ENCODE data around the gene INHBA. TPM values are rescaled to one million over a fixed set of nuclear protein-coding genes. Genes with fewer than 3 reads are reported as not detected.

The INHBA gene
- total and polyA plus RNA-seq, 2 donors (not counting 3 experiments of a cell fraction or from before 2014, with no cell fraction given), result 22.9 to 23.2 TPM

DNA sequence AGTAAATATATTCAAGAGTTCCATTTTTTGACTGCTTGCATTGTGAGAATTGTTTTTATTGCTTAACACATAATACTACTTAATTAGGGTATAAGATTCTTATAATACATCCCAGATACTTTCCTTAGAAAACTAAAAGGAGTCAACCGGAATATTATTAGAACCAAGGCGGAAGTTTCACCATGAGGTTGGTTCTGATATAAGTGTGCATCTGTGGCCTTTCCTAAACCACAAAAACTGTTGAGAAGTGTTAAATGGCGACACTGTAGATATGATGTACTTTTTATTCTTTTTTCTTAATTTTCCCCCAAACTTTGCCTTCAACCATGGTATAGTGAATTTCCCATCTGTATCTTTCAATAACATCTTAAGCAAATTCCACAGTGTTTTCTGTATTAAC lies 32.3 kb upstream of the INHBA start:
- no peak overlapping the region for H3K9ac ChIP-seq (replicated peaks; ENCODE audit: extremely low read depth, insufficient read depth, low read length)
- H3K4me1 ChIP-seq (ENCODE audit: control insufficient read depth, extremely low read depth, insufficient read depth, low read length), result no peaks in the 10 kb centered on the region
- dilution Hi-C loops (cut with MboI; ENCODE audit: extremely low pct_ligation_motif_present, low sequenced_read_pairs), result no loop called here
- DNase-seq (ENCODE audit: low read depth, low spot score), result no peak
- no peaks in the 10 kb centered on the region for H3K36me3 ChIP-seq (ENCODE audit: control insufficient read depth in 2 of 2, extremely low read depth in 1 of 2, insufficient read depth in 2 of 2, low read length in 2 of 2)
- H3K9me1 ChIP-seq (replicated peaks; ENCODE audit: control insufficient read depth, extremely low read depth, insufficient read depth, low read length), result no peaks in the 10 kb centered on the region
- no peak overlapping the region for H2AFZ ChIP-seq (ENCODE audit: low read depth, low read length)
- no peak overlapping the region for H3K4me3 ChIP-seq (replicated peaks in 1 of 3; ENCODE audit: insufficient read depth in 1 of 3, low read depth in 1 of 3, low read length in 3 of 3)
- no peak overlapping the region for H3K4me2 ChIP-seq (ENCODE audit: insufficient read depth, low read length)
- ChIA-PET POLR2A (no interaction called here), CTCF (no interaction called here)
- no peaks in the 10 kb centered on the region for H4K20me1 ChIP-seq (replicated peaks; ENCODE audit: control insufficient read depth, extremely low read depth, insufficient read depth, low read length)
- H3K27me3 ChIP-seq (ENCODE audit: control insufficient read depth in 2 of 2, insufficient read depth in 2 of 2, low read length in 2 of 2), result peaks cover 0 to 5% of the 10 kb centered on the region in 2 experiments
- no peak for FAIRE-seq
- no peaks in the 10 kb centered on the region for H3K9me3 ChIP-seq (replicated peaks; ENCODE audit: control insufficient read depth, insufficient read depth, low read length)
- TF ChIP-seq, protein P1, sequence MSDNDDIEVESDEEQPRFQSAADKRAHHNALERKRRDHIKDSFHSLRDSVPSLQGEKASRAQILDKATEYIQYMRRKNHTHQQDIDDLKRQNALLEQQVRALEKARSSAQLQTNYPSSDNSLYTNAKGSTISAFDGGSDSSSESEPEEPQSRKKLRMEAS (IDR thresholded peaks at IDR 0.05; ENCODE audit: insufficient read depth, insufficient read length), result no peak
- TF ChIP-seq JUN (IDR thresholded peaks at IDR 0.05; ENCODE audit: borderline replicate concordance, insufficient read depth, insufficient read length, low read depth) (no peak), MYC (IDR thresholded peaks at IDR 0.05; ENCODE audit: low read depth, low read length) (no peak), POLR2A (IDR thresholded peaks at IDR 0.05; ENCODE audit: low read depth, low read length) (no peak), EZH2 (IDR thresholded peaks at IDR 0.05; ENCODE audit: borderline replicate concordance, low read depth, low read length, severe bottlenecking) (no peak), GATA2 (IDR thresholded peaks at IDR 0.05; ENCODE audit: insufficient read depth, insufficient read length, low read depth, low read length) (no peak), FOS (IDR thresholded peaks at IDR 0.05; ENCODE audit: borderline replicate concordance, insufficient read depth, low read length) (no peak), POLR2AphosphoS5 (IDR thresholded peaks at IDR 0.05; ENCODE audit: insufficient read depth, low read depth, low read length) (no peak)
- TF ChIP-seq, protein P2, sequence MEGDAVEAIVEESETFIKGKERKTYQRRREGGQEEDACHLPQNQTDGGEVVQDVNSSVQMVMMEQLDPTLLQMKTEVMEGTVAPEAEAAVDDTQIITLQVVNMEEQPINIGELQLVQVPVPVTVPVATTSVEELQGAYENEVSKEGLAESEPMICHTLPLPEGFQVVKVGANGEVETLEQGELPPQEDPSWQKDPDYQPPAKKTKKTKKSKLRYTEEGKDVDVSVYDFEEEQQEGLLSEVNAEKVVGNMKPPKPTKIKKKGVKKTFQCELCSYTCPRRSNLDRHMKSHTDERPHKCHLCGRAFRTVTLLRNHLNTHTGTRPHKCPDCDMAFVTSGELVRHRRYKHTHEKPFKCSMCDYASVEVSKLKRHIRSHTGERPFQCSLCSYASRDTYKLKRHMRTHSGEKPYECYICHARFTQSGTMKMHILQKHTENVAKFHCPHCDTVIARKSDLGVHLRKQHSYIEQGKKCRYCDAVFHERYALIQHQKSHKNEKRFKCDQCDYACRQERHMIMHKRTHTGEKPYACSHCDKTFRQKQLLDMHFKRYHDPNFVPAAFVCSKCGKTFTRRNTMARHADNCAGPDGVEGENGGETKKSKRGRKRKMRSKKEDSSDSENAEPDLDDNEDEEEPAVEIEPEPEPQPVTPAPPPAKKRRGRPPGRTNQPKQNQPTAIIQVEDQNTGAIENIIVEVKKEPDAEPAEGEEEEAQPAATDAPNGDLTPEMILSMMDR (IDR thresholded peaks at IDR 0.05; ENCODE audit: extremely low read depth in 1 of 2, insufficient read depth in 1 of 2, low read depth in 1 of 2, low read length in 2 of 2), result no peak
- H3K27ac ChIP-seq (ENCODE audit: insufficient read depth, low read depth, low read length), result no peak overlapping the region
- intact Hi-C loops (cut with micrococcal nuclease), result no loop called here
- no TSS peak for BruUV-seq (replicated peaks)
- no peaks in the 10 kb centered on the region for H3K79me2 ChIP-seq (ENCODE audit: control insufficient read depth, insufficient read depth, low read length)
